ENCODE measurements around the gene PLEKHH1.

The PLEKHH1 gene

GRCh38 chr14:67574156-67574555 lies 41.1 kb downstream of the PLEKHH1 start:
- no peak overlapping the region for H2AFZ ChIP-seq (ENCODE audit: low read length, unreplicated experiment)
- H3K79me2 ChIP-seq (ENCODE audit: control insufficient read depth, insufficient read depth, low read length, unreplicated experiment) = no peaks in the 10 kb centered on the region
- no peak overlapping the region for H3K4me3 ChIP-seq (ENCODE audit: low read depth, low read length)
- no peaks in the 10 kb centered on the region for H3K27me3 ChIP-seq (ENCODE audit: insufficient read depth, low read length)
- no peaks in the 10 kb centered on the region for H3K4me1 ChIP-seq (ENCODE audit: control insufficient read depth, insufficient read depth, low read length, unreplicated experiment)
- H3K27ac ChIP-seq (ENCODE audit: low read depth, low read length) = no peak overlapping the region
- H3K36me3 ChIP-seq (ENCODE audit: insufficient read depth, low read length) = no peaks in the 10 kb centered on the region

GRCh38 chr14:67574806-67575205 lies 41.7 kb downstream of the PLEKHH1 start:
- Histone ChIP-seq H3K36me3 (ENCODE audit: insufficient read depth, low read length) (no peaks in the 10 kb centered on the region), H2AFZ (ENCODE audit: low read length, unreplicated experiment) (no peak overlapping the region), H3K4me1 (ENCODE audit: control insufficient read depth, insufficient read depth, low read length, unreplicated experiment) (no peaks in the 10 kb centered on the region), H3K27me3 (ENCODE audit: insufficient read depth, low read length) (no peaks in the 10 kb centered on the region), H3K27ac (ENCODE audit: low read depth, low read length) (no peak overlapping the region), H3K4me3 (ENCODE audit: low read depth, low read length) (no peak overlapping the region), H3K79me2 (ENCODE audit: control insufficient read depth, insufficient read depth, low read length, unreplicated experiment) (no peaks in the 10 kb centered on the region)

GRCh38 chr14:67575684-67576083 lies 42.6 kb downstream of the PLEKHH1 start:
- Histone ChIP-seq H3K27ac (ENCODE audit: low read depth, low read length) (no peak overlapping the region), H3K4me3 (ENCODE audit: low read depth, low read length) (no peak overlapping the region), H3K4me1 (ENCODE audit: control insufficient read depth, insufficient read depth, low read length, unreplicated experiment) (no peaks in the 10 kb centered on the region), H2AFZ (ENCODE audit: low read length, unreplicated experiment) (no peak overlapping the region), H3K27me3 (ENCODE audit: insufficient read depth, low read length) (no peaks in the 10 kb centered on the region), H3K36me3 (ENCODE audit: insufficient read depth, low read length) (no peaks in the 10 kb centered on the region), H3K79me2 (ENCODE audit: control insufficient read depth, insufficient read depth, low read length, unreplicated experiment) (no peaks in the 10 kb centered on the region)

GRCh38 chr14:67576216-67576955 lies 43.3 kb downstream of the PLEKHH1 start:
- no peaks in the 10 kb centered on the region for H3K79me2 ChIP-seq (ENCODE audit: control insufficient read depth, insufficient read depth, low read length, unreplicated experiment)
- no peak overlapping the region for H2AFZ ChIP-seq (ENCODE audit: low read length, unreplicated experiment)
- no peaks in the 10 kb centered on the region for H3K36me3 ChIP-seq (ENCODE audit: insufficient read depth, low read length)
- H3K4me3 ChIP-seq (ENCODE audit: low read depth, low read length) = no peak overlapping the region
- H3K4me1 ChIP-seq (ENCODE audit: control insufficient read depth, insufficient read depth, low read length, unreplicated experiment) = no peaks in the 10 kb centered on the region
- no peak overlapping the region for H3K27ac ChIP-seq (ENCODE audit: low read depth, low read length)
- no peaks in the 10 kb centered on the region for H3K27me3 ChIP-seq (ENCODE audit: insufficient read depth, low read length)

GRCh38 chr14:67577181-67577808 lies 44.2 kb downstream of the PLEKHH1 start:
- Histone ChIP-seq H3K4me1 (ENCODE audit: control insufficient read depth, insufficient read depth, low read length, unreplicated experiment) (no peaks in the 10 kb centered on the region), H3K27me3 (ENCODE audit: insufficient read depth, low read length) (no peaks in the 10 kb centered on the region), H3K27ac (ENCODE audit: low read depth, low read length) (no peak overlapping the region), H3K4me3 (ENCODE audit: low read depth, low read length) (no peak overlapping the region), H3K36me3 (ENCODE audit: insufficient read depth, low read length) (no peaks in the 10 kb centered on the region), H3K79me2 (ENCODE audit: control insufficient read depth, insufficient read depth, low read length, unreplicated experiment) (no peaks in the 10 kb centered on the region), H2AFZ (ENCODE audit: low read length, unreplicated experiment) (no peak overlapping the region)

- H3K4me3 ChIP-seq (ENCODE audit: low read depth, low read length) = no peak overlapping the region
- H2AFZ ChIP-seq (ENCODE audit: low read length, unreplicated experiment) = no peak overlapping the region
- no peaks in the 10 kb centered on the region for H3K4me1 ChIP-seq (ENCODE audit: control insufficient read depth, insufficient read depth, low read length, unreplicated experiment)
- no peak overlapping the region for H3K27ac ChIP-seq (ENCODE audit: low read depth, low read length)
- no peaks in the 10 kb centered on the region for H3K27me3 ChIP-seq (ENCODE audit: insufficient read depth, low read length)
- no peaks in the 10 kb centered on the region for H3K79me2 ChIP-seq (ENCODE audit: control insufficient read depth, insufficient read depth, low read length, unreplicated experiment)
- H3K36me3 ChIP-seq (ENCODE audit: insufficient read depth, low read length) = no peaks in the 10 kb centered on the region
These were observed 45.0 kb downstream of the PLEKHH1 start for GRCh38 chr14:67577909-67578749.

- Histone ChIP-seq H3K27ac (ENCODE audit: low read depth, low read length) (no peak overlapping the region), H3K79me2 (ENCODE audit: control insufficient read depth, insufficient read depth, low read length, unreplicated experiment) (no peaks in the 10 kb centered on the region), H3K4me1 (ENCODE audit: control insufficient read depth, insufficient read depth, low read length, unreplicated experiment) (no peaks in the 10 kb centered on the region), H3K4me3 (ENCODE audit: low read depth, low read length) (no peak overlapping the region), H2AFZ (ENCODE audit: low read length, unreplicated experiment) (no peak overlapping the region), H3K36me3 (ENCODE audit: insufficient read depth, low read length) (no peaks in the 10 kb centered on the region), H3K27me3 (ENCODE audit: insufficient read depth, low read length) (no peaks in the 10 kb centered on the region)
These were observed 46.0 kb downstream of the PLEKHH1 start for GRCh38 chr14:67579040-67579439.

GRCh38 chr14:67579636-67580035 lies 46.5 kb downstream of the PLEKHH1 start:
- no peaks in the 10 kb centered on the region for H3K27me3 ChIP-seq (ENCODE audit: insufficient read depth, low read length)
- H3K4me3 ChIP-seq (ENCODE audit: low read depth, low read length) = no peak overlapping the region
- H3K79me2 ChIP-seq (ENCODE audit: control insufficient read depth, insufficient read depth, low read length, unreplicated experiment) = no peaks in the 10 kb centered on the region
- H3K27ac ChIP-seq (ENCODE audit: low read depth, low read length) = no peak overlapping the region
- H3K4me1 ChIP-seq (ENCODE audit: control insufficient read depth, insufficient read depth, low read length, unreplicated experiment) = no peaks in the 10 kb centered on the region
- H2AFZ ChIP-seq (ENCODE audit: low read length, unreplicated experiment) = no peak overlapping the region
- no peaks in the 10 kb centered on the region for H3K36me3 ChIP-seq (ENCODE audit: insufficient read depth, low read length)

- no peaks in the 10 kb centered on the region for H3K27me3 ChIP-seq (ENCODE audit: insufficient read depth, low read length)
- H3K79me2 ChIP-seq (ENCODE audit: control insufficient read depth, insufficient read depth, low read length, unreplicated experiment) = no peaks in the 10 kb centered on the region
- no peak overlapping the region for H3K27ac ChIP-seq (ENCODE audit: low read depth, low read length)
- H2AFZ ChIP-seq (ENCODE audit: low read length, unreplicated experiment) = no peak overlapping the region
- no peak overlapping the region for H3K4me3 ChIP-seq (ENCODE audit: low read depth, low read length)
- no peaks in the 10 kb centered on the region for H3K36me3 ChIP-seq (ENCODE audit: insufficient read depth, low read length)
- H3K4me1 ChIP-seq (ENCODE audit: control insufficient read depth, insufficient read depth, low read length, unreplicated experiment) = no peaks in the 10 kb centered on the region
These were observed 47.5 kb downstream of the PLEKHH1 start for GRCh38 chr14:67580336-67581171.

GRCh38 chr14:67581643-67582042 lies 48.6 kb downstream of the PLEKHH1 start:
- Histone ChIP-seq H3K27me3 (ENCODE audit: insufficient read depth, low read length) (no peaks in the 10 kb centered on the region), H3K27ac (ENCODE audit: low read depth, low read length) (no peak overlapping the region), H3K4me3 (ENCODE audit: low read depth, low read length) (no peak overlapping the region), H3K4me1 (ENCODE audit: control insufficient read depth, insufficient read depth, low read length, unreplicated experiment) (no peaks in the 10 kb centered on the region), H3K79me2 (ENCODE audit: control insufficient read depth, insufficient read depth, low read length, unreplicated experiment) (no peaks in the 10 kb centered on the region), H3K36me3 (ENCODE audit: insufficient read depth, low read length) (no peaks in the 10 kb centered on the region), H2AFZ (ENCODE audit: low read length, unreplicated experiment) (no peak overlapping the region)

All from ACC112 (cell line).